IMR-90 (cell line): ENCODE measurements around the gene STX8. TPM values are rescaled to one million over a fixed set of nuclear protein-coding genes. Genes with fewer than 3 reads are reported as not detected.
A peak's percentile ranks its signal among the peaks of the same experiment; 100 is the strongest.

ENCODE experiments used
- ATAC-seq: fragments of 200-7000 bp; cut with Tn5 transposase; 2 replicates; pipeline ENCODE4 v1.9.1; 2020; ENCODE audit warnings: low read depth, mild to moderate bottlenecking, moderate library complexity
- BruUV-seq: library from RNA; stranded (reverse); fragments of 400-500 nt; replicated peaks from 2 replicates; lab custom pipeline; 2021; lab: Mats Ljungman, UMichigan
- CTCF ChIA-PET: fragments of 300-600 bp; formaldehyde crosslinking; extraction: SDS; loops from one replicate; lab custom pipeline; 2021; ENCODE audit warnings: antibody characterized with exemption; lab: Yijun Ruan, JAX
- POLR2A ChIA-PET: fragments of 300-600 bp; sonication (Branson Sonifier 250); formaldehyde crosslinking; loops from one replicate; lab custom pipeline; 2022; ENCODE audit warnings: antibody characterized with exemption; ENCODE audit not compliant: unreplicated experiment; lab: Charles Lee
- DNase-seq: peaks from one replicate; pipeline ENCODE4 v3.0.0; 2013
- H2AFZ ChIP-seq: replicated peaks from 2 replicates; pipeline ENCODE3; 2013; ENCODE audit warnings: low read length, mild to moderate bottlenecking; ENCODE audit not compliant: poor library complexity
- H2AK5ac ChIP-seq: 2 replicates; pipeline ENCODE4 v1.6.1; 2013; ENCODE audit warnings: low read depth, low read length, inconsistent platforms
- H2AK9ac ChIP-seq: replicated peaks from 2 replicates; pipeline ENCODE3; 2013; ENCODE audit warnings: mild to moderate bottlenecking, low read depth, low read length, moderate library complexity; ENCODE audit not compliant: poor library complexity
- H2BK120ac ChIP-seq: 2 replicates; pipeline ENCODE4 v1.6.1; 2013; ENCODE audit warnings: low read depth, low read length, inconsistent platforms
- H2BK15ac ChIP-seq: 3 replicates; pipeline ENCODE4 v1.6.1; 2013; ENCODE audit warnings: low read depth, low read length, inconsistent platforms
- H2BK20ac ChIP-seq: 2 replicates; pipeline ENCODE4 v1.6.1; 2013; ENCODE audit warnings: low read depth, mild to moderate bottlenecking, inconsistent platforms, low read length, moderate library complexity
- H2BK5ac ChIP-seq: 2 replicates; pipeline ENCODE4 v1.6.1; 2013; ENCODE audit warnings: mild to moderate bottlenecking, low read depth, low read length, inconsistent platforms; ENCODE audit not compliant: poor library complexity, severe bottlenecking
- H3K14ac ChIP-seq: replicated peaks from 2 replicates; pipeline ENCODE4 v1.6.1; 2013; ENCODE audit warnings: low read depth, low read length, inconsistent platforms
- H3K18ac ChIP-seq: 2 replicates; pipeline ENCODE4 v1.6.1; 2013; ENCODE audit warnings: low read depth, low read length, control low read depth
- H3K23ac ChIP-seq: 2 replicates; pipeline ENCODE4 v1.6.1; 2013; ENCODE audit warnings: low read depth, low read length, inconsistent platforms
- H3K27ac ChIP-seq: 2 replicates; pipeline ENCODE4 v1.5.1; 2013; ENCODE audit warnings: mild to moderate bottlenecking, control low read depth, low read length; ENCODE audit not compliant: insufficient read depth
- H3K27me3 ChIP-seq: 2 replicates; pipeline ENCODE4 v1.6.1; 2013; ENCODE audit warnings: low read length; ENCODE audit not compliant: control insufficient read depth, insufficient read depth
- H3K36me3 ChIP-seq: 2 replicates; pipeline ENCODE4 v1.6.1; 2013; ENCODE audit warnings: low read length, mixed read lengths; ENCODE audit not compliant: control insufficient read depth, insufficient read depth
- H3K4ac ChIP-seq: 2 replicates; pipeline ENCODE4 v1.6.1; 2013; ENCODE audit warnings: low read depth, low read length, inconsistent platforms
- H3K4me1 ChIP-seq: 2 replicates; pipeline ENCODE4 v1.6.1; 2013; ENCODE audit warnings: low read length, mixed read lengths; ENCODE audit not compliant: control insufficient read depth, insufficient read depth
- H3K4me2 ChIP-seq: 2 replicates; pipeline ENCODE4 v1.6.1; 2013; ENCODE audit warnings: low read depth, mild to moderate bottlenecking, control low read depth, low read length, moderate library complexity
- H3K4me3 ChIP-seq: 2 replicates; pipeline ENCODE4 v1.5.1; 2013; ENCODE audit warnings: low read depth, mild to moderate bottlenecking, control low read depth, low read length, moderate library complexity; ENCODE audit not compliant: insufficient read depth
- H3K56ac ChIP-seq: 2 replicates; pipeline ENCODE4 v1.6.1; 2013; ENCODE audit warnings: low read length, inconsistent platforms; ENCODE audit not compliant: insufficient read depth; ENCODE audit errors: extremely low read depth
- H3K79me1 ChIP-seq, 2 experiments: 2 replicates each; pipeline ENCODE4 v1.6.1; 2013; ENCODE audit warnings: low read length in 2 of 2, inconsistent platforms in 1 of 2, low read depth in 1 of 2
- H3K9ac ChIP-seq: 2 replicates; pipeline ENCODE4 v1.6.1; 2013; ENCODE audit warnings: low read depth, low read length, control low read depth
- H3K9me1 ChIP-seq: 2 replicates; pipeline ENCODE4 v1.6.1; 2013; ENCODE audit warnings: low read length, inconsistent platforms; ENCODE audit not compliant: insufficient read depth
- H3K9me3 ChIP-seq: 2 replicates; pipeline ENCODE4 v1.6.1; 2013; ENCODE audit warnings: low read length; ENCODE audit not compliant: control insufficient read depth, insufficient read depth
- H4K20me1 ChIP-seq: 2 replicates; pipeline ENCODE4 v1.6.1; 2013; ENCODE audit warnings: low read length, inconsistent platforms; ENCODE audit not compliant: insufficient read depth
- H4K5ac ChIP-seq: 2 replicates; pipeline ENCODE4 v1.6.1; 2013; ENCODE audit warnings: mild to moderate bottlenecking, low read depth, low read length, control low read depth
- H4K8ac ChIP-seq, 2 experiments: 2 replicates each; pipeline ENCODE4 v1.6.1; 2013; ENCODE audit warnings: low read depth in 2 of 2, low read length in 2 of 2, control low read depth in 1 of 2, inconsistent platforms in 1 of 2
- H4K91ac ChIP-seq: 2 replicates; pipeline ENCODE4 v1.6.1; 2013; ENCODE audit warnings: low read depth, low read length, inconsistent platforms; ENCODE audit not compliant: insufficient read depth
- MAZ ChIP-seq: IDR thresholded peaks from 2 replicates; pipeline ENCODE4 v1.6.1; 2012; ENCODE audit warnings: low read depth, mild to moderate bottlenecking, low read length, improper control_type of control experiment, moderate library complexity, borderline replicate concordance
- MXI1 ChIP-seq: IDR thresholded peaks from 2 replicates; pipeline ENCODE4 v1.6.1; 2012; ENCODE audit warnings: low read depth, mild to moderate bottlenecking, low read length, moderate library complexity, borderline replicate concordance
- POLR2A ChIP-seq: IDR thresholded peaks from 2 replicates; pipeline ENCODE4 v1.6.1; 2012; ENCODE audit warnings: mild to moderate bottlenecking, low read depth, low read length
- WGBS, 2 experiments: methylation state at CpG; one replicate each; pipeline versions ENCODE4 v1.1.5 to v1.1.7; 2013; ENCODE audit warnings: missing lambda C conversion rate in 2 of 2; ENCODE audit not compliant: insufficient read length in 1 of 2; ENCODE audit errors: extremely low coverage in 2 of 2; 5-methylcytosine and 5-hydroxymethylcytosine counted together
- dilution Hi-C: fragments of 300-500 bp; cut with HindIII; formaldehyde crosslinking; loops from one replicate; pipeline ENCODE4 v1.14.3; 2018; ENCODE audit warnings: low sequenced_read_pairs; ENCODE audit not compliant: unreplicated experiment
- in situ Hi-C: fragments of 300-500 bp; cut with MboI; formaldehyde crosslinking; loops from 3 replicates; pipeline ENCODE4 v1.14.3; 2019; ENCODE audit warnings: low sequenced_read_pairs, inconsistent platforms, mixed read lengths
- intact Hi-C: fragments of 100-400 bp; cut with micrococcal nuclease; formaldehyde crosslinking; loops from 2 replicates; pipeline ENCODE4 v1.10.0; 2022
- polyA plus RNA-seq, 3 experiments: library from polyadenylated mRNA; depleted of rRNA; stranded (reverse); fragments of >200 nt; gene quantifications; 2 replicates each; pipeline ENCODE4 v1.2.3, GENCODE V29; 2012; ENCODE audit warnings: low replicate concordance in 1 of 3
- total RNA-seq: library from RNA; depleted of rRNA; stranded (reverse); fragments of >200 nt; gene quantifications from 2 replicates; pipeline ENCODE4 v1.2.3, GENCODE V29; 2012
- TF ChIP-seq, protein P1 (sequence below): fragments of 150-350 bp; IDR thresholded peaks from 2 replicates; pipeline ENCODE4 v1.6.1; 2017; ENCODE audit warnings: mild to moderate bottlenecking, antibody characterized with exemption, low read length, low read depth

Gene STX8
- total and polyA plus RNA-seq, 2 of the 4 experiments (the other 2 are of a cell fraction) = 26.5 to 47.0 TPM

DNA sequence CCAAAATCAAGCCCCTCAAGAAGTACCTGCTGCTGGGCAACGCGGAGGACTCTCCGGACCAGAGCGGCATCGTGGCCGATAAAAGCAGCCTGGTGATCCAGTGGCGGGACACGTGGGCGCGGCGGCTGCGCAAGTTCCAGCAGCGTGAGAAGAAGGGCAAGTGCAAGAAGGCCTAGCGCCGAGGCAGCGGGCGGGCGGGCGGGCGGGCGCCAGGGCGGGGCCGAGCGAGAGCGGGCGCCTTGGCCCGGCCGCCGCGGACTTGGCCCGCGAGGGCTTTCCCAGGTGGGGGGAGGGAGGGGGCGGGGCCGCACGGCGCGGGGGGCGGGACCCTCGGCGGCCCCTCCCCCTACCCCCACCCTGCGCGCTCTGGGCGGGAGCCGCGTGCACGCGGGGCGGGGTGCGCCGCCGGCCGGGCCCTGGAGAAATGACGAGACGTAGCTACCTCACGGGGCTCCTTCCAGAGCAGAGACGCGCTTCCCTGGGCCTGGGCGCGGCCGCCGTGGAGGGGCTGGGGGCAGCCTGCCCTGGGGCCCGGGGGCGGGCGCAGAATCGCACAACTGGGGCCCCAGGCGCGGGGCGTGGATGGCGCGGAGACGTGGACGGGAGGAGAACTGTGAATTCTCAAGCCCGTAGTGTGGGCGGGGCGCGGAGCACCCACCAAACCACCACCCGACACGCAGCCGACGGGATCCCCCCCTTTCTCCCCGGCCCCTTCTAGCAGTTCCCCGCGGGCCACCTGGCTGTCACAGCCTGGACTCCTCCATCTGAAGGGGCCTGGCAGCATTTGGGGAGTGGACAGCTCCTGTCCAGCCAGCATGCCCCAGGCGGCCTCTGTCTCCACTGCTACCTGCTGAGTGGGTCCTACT is 335.6 kb downstream of the STX8 start:
- Histone ChIP-seq H3K27ac (peak overlapping the region; percentile 11), H2BK20ac (0 out of 2 replicates have a peak overlapping the region, but pooled peaks have one; percentile 47), H3K56ac (no peak overlapping the region), H4K20me1 (no peaks in the 10 kb centered on the region; the same call in 1 of the 2 replicates), H3K9me1 (peaks cover 12% of the 10 kb centered on the region), H3K79me1 (no peaks in the 10 kb centered on the region), H2AK5ac (peak overlapping the region; percentile 70), H2BK120ac (no peak overlapping the region), H3K9me3 (no peaks in the 10 kb centered on the region), H3K4ac (peak overlapping the region; percentile 74), H3K14ac (peak overlapping the region; percentile 72; the same call in 1 of the 2 replicates), H4K8ac (peak overlapping the region; percentile 40 to 77; a peak in 3 of 4 replicates), H2AFZ (peak overlapping the region; percentile 97), H4K91ac (peak overlapping the region; percentile 34), H2AK9ac (peak overlapping the region; percentile 67), H2BK5ac (peak overlapping the region; percentile 25), H3K4me3 (peak overlapping the region; percentile 22; the same call in 1 of the 2 replicates), H3K18ac (peak overlapping the region; percentile 3; the same call in 1 of the 2 replicates), H3K36me3 (no peaks in the 10 kb centered on the region), H3K23ac (peak overlapping the region; percentile 52), H3K27me3 (no peaks in the 10 kb centered on the region), H3K4me1 (peaks cover 27% of the 10 kb centered on the region), H4K5ac (peak overlapping the region; percentile 27; the same call in 1 of the 2 replicates), H3K4me2 (peak overlapping the region; percentile 86), H2BK15ac (no peak overlapping the region; the same call in 2 of the 3 replicates), H3K9ac (peak overlapping the region; percentile 20)
- in situ Hi-C loops = no loop called here
- 4% methylated on average over 15 of the region's 84 CpGs; no CpG with 5 or more reads in 1 of the 2 experiments for WGBS, 2 experiments
- intact Hi-C loops = no loop called here
- BruUV-seq = no TSS peak
- DNase-seq (peak; percentile 39), ATAC-seq (peak; percentile 80)
- TF ChIP-seq MXI1 (no peak), POLR2A (no peak), MAZ (peak; percentile 75; the same call in 1 of the 2 replicates)
- TF ChIP-seq, protein P1, sequence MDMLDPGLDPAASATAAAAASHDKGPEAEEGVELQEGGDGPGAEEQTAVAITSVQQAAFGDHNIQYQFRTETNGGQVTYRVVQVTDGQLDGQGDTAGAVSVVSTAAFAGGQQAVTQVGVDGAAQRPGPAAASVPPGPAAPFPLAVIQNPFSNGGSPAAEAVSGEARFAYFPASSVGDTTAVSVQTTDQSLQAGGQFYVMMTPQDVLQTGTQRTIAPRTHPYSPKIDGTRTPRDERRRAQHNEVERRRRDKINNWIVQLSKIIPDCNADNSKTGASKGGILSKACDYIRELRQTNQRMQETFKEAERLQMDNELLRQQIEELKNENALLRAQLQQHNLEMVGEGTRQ = peak; percentile 87
- POLR2A ChIA-PET = no interaction called here
- dilution Hi-C loops = no loop called here
- CTCF ChIA-PET = no interaction called here
